ENCODE measurements around the gene CDC42BPG.

Gene CDC42BPG

GRCh38 chr11:64778223-64778472 is 66.3 kb downstream of the CDC42BPG start:
- Histone ChIP-seq H3K36me3 (ENCODE audit: insufficient read depth, low read length) (peaks cover 41% of the 10 kb centered on the region), H2AFZ (ENCODE audit: low read length) (no peak overlapping the region), H3K4me2 (ENCODE audit: low read depth, low read length, poor library complexity, severe bottlenecking) (no peak overlapping the region), H3K79me2 (ENCODE audit: insufficient read depth, low read length) (peaks cover 56% of the 10 kb centered on the region), H3K27me3 (ENCODE audit: insufficient read depth, low read length, poor library complexity, severe bottlenecking) (no peaks in the 10 kb centered on the region), H3F3A (ENCODE audit: low read depth) (peaks cover 9% of the 10 kb centered on the region; the same call in 1 of the 2 replicates), H3K4me3 (ENCODE audit: low read length, poor library complexity, severe bottlenecking) (peak overlapping the region; percentile 82), H4K20me1 (ENCODE audit: insufficient read depth, low read length, poor library complexity, severe bottlenecking) (peaks cover 44% of the 10 kb centered on the region), H3K9me2 (replicated peaks; ENCODE audit: low read depth, low read length) (no peaks in the 10 kb centered on the region), H3K9ac (ENCODE audit: low read depth, low read length, poor library complexity, severe bottlenecking) (peak overlapping the region; percentile 93), H3K9me3 (ENCODE audit: insufficient read depth, low read depth, low read length) (no peaks in the 10 kb centered on the region), H3K4me1 (ENCODE audit: insufficient read depth, low read length, poor library complexity, severe bottlenecking) (peaks cover 52% of the 10 kb centered on the region)
- TF ChIP-seq CTCF (conservative IDR thresholded peaks at IDR 0.05; ENCODE audit: low read length) (no peak), EZH2phosphoT487 (IDR thresholded peaks at IDR 0.05; ENCODE audit: borderline replicate concordance) (no peak)

- Histone ChIP-seq H3K9me2 (replicated peaks; ENCODE audit: low read depth, low read length) (no peaks in the 10 kb centered on the region), H3K4me3 (ENCODE audit: low read length, poor library complexity, severe bottlenecking) (peak overlapping the region; percentile 91), H2AFZ (ENCODE audit: low read length) (no peak overlapping the region), H4K20me1 (ENCODE audit: insufficient read depth, low read length, poor library complexity, severe bottlenecking) (peaks cover 49% of the 10 kb centered on the region), H3K36me3 (ENCODE audit: insufficient read depth, low read length) (peaks cover 46% of the 10 kb centered on the region), H3K4me1 (ENCODE audit: insufficient read depth, low read length, poor library complexity, severe bottlenecking) (peaks cover 57% of the 10 kb centered on the region), H3K27me3 (ENCODE audit: insufficient read depth, low read length, poor library complexity, severe bottlenecking) (no peaks in the 10 kb centered on the region), H3K79me2 (ENCODE audit: insufficient read depth, low read length) (peaks cover 61% of the 10 kb centered on the region), H3K9me3 (ENCODE audit: insufficient read depth, low read depth, low read length) (no peaks in the 10 kb centered on the region), H3K9ac (ENCODE audit: low read depth, low read length, poor library complexity, severe bottlenecking) (peak overlapping the region; percentile 93), H3K4me2 (ENCODE audit: low read depth, low read length, poor library complexity, severe bottlenecking) (peak overlapping the region; percentile 92), H3F3A (ENCODE audit: low read depth) (peaks cover 14% of the 10 kb centered on the region; the same call in 1 of the 2 replicates)
- TF ChIP-seq EZH2phosphoT487 (IDR thresholded peaks at IDR 0.05; ENCODE audit: borderline replicate concordance), result no peak
- no peak for TF ChIP-seq CTCF (conservative IDR thresholded peaks at IDR 0.05; ENCODE audit: low read length)
Observed at GRCh38 chr11:64777449-64778222, 66.8 kb downstream of the CDC42BPG start.

- H3K9me3 ChIP-seq (ENCODE audit: insufficient read depth, low read depth, low read length), result no peaks in the 10 kb centered on the region
- H3K9me2 ChIP-seq (replicated peaks; ENCODE audit: low read depth, low read length), result no peaks in the 10 kb centered on the region
- H3F3A ChIP-seq (ENCODE audit: low read depth), result peaks cover 19% of the 10 kb centered on the region; the same call in 1 of the 2 replicates
- peaks cover 54% of the 10 kb centered on the region for H3K36me3 ChIP-seq (ENCODE audit: insufficient read depth, low read length)
- H3K4me2 ChIP-seq (ENCODE audit: low read depth, low read length, poor library complexity, severe bottlenecking), result peak overlapping the region; percentile 92
- no peak overlapping the region for H2AFZ ChIP-seq (ENCODE audit: low read length)
- no peaks in the 10 kb centered on the region for H3K27me3 ChIP-seq (ENCODE audit: insufficient read depth, low read length, poor library complexity, severe bottlenecking)
- H3K79me2 ChIP-seq (ENCODE audit: insufficient read depth, low read length), result peaks cover 68% of the 10 kb centered on the region
- peaks cover 56% of the 10 kb centered on the region for H4K20me1 ChIP-seq (ENCODE audit: insufficient read depth, low read length, poor library complexity, severe bottlenecking)
- TF ChIP-seq EZH2phosphoT487 (IDR thresholded peaks at IDR 0.05; ENCODE audit: borderline replicate concordance) (no peak), CTCF (conservative IDR thresholded peaks at IDR 0.05; ENCODE audit: low read length) (no peak)
- peaks cover 64% of the 10 kb centered on the region for H3K4me1 ChIP-seq (ENCODE audit: insufficient read depth, low read length, poor library complexity, severe bottlenecking)
- H3K4me3 ChIP-seq (ENCODE audit: low read length, poor library complexity, severe bottlenecking), result peak overlapping the region; percentile 91
- peak overlapping the region; percentile 80 for H3K9ac ChIP-seq (ENCODE audit: low read depth, low read length, poor library complexity, severe bottlenecking)
Observed at GRCh38 chr11:64776875-64777274, 67.6 kb downstream of the CDC42BPG start.
